GM12891 (cell line): ENCODE data around the gene TUBB3.
"Not testable (repeated sequence)": the region's sequence is repeated elsewhere in the genome, so short reads cannot be mapped to it uniquely, and the experiment has no call there.

Experiments used
- DNase-seq: peaks from one replicate; pipeline ENCODE4 v3.0.0; 2011; ENCODE audit warnings: low spot score; ENCODE audit not compliant: insufficient read length
- FAIRE-seq: peaks from 2 replicates; lab custom pipeline; 2011; peaks lifted over from hg19 to GRCh38; lab: Jason Lieb, UNC
- PAX5 ChIP-seq: IDR thresholded peaks from 2 replicates; pipeline ENCODE4 v1.6.1; 2011; ENCODE audit warnings: low read length, moderate library complexity, mild to moderate bottlenecking; ENCODE audit not compliant: insufficient read depth, severe bottlenecking
- POLR2A ChIP-seq: IDR thresholded peaks from 2 replicates; pipeline ENCODE4 v1.6.1; 2011; ENCODE audit warnings: low read depth, low read length, control low read depth
- POLR2AphosphoS5 ChIP-seq: IDR thresholded peaks from 2 replicates; pipeline ENCODE4 v1.6.1; 2011; ENCODE audit warnings: low read depth, low read length, control low read depth
- POU2F2 ChIP-seq: IDR thresholded peaks from 2 replicates; pipeline ENCODE4 v1.6.1; 2011; ENCODE audit warnings: low read depth, mild to moderate bottlenecking, control low read depth, low read length, moderate library complexity
- SPI1 ChIP-seq: IDR thresholded peaks from 2 replicates; pipeline ENCODE4 v1.6.1; 2011; ENCODE audit warnings: low read depth, low read length, control low read depth
- TAF1 ChIP-seq: IDR thresholded peaks from 2 replicates; pipeline ENCODE4 v1.6.1; 2011; ENCODE audit warnings: low read depth, low read length, control low read depth

Gene TUBB3

GRCh38 chr16:89910717-89911354 lies 12.3 kb upstream of the TUBB3 start:
- FAIRE-seq (no peak), DNase-seq (no peak)
- TF ChIP-seq SPI1 (no peak), POLR2A (no peak), POU2F2 (no peak), TAF1 (no peak), PAX5 (no peak), POLR2AphosphoS5 (no peak)

GRCh38 chr16:89911375-89911774 lies 11.8 kb upstream of the TUBB3 start:
- FAIRE-seq = no peak
- TF ChIP-seq POU2F2 (no peak), POLR2AphosphoS5 (no peak), SPI1 (no peak), TAF1 (no peak), POLR2A (no peak), PAX5 (no peak)
- no peak for DNase-seq

DNA sequence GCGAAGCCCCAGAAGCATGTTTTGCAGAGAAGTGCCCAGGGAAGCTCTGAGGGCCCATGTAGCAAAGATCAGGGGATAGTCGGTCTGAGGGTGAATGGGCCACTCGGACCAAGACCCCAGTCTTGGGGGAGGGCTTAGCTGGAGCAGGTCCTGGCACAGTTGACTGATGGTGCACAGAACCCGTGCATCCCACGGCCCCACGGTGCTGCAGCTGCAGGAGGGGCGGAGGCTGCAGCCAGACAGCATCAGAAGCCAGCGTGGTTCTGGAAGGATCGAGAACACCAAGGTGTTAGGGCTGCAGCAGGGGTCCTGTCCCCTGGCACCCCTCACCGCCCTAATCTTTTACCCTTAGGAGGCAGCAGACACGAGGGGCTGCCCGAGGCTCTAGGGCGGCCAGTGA lies 11.0 kb upstream of the TUBB3 start:
- FAIRE-seq = no peak
- TF ChIP-seq POLR2AphosphoS5 (no peak), POU2F2 (no peak), POLR2A (no peak), TAF1 (no peak), PAX5 (no peak), SPI1 (no peak)
- DNase-seq = no peak

DNA sequence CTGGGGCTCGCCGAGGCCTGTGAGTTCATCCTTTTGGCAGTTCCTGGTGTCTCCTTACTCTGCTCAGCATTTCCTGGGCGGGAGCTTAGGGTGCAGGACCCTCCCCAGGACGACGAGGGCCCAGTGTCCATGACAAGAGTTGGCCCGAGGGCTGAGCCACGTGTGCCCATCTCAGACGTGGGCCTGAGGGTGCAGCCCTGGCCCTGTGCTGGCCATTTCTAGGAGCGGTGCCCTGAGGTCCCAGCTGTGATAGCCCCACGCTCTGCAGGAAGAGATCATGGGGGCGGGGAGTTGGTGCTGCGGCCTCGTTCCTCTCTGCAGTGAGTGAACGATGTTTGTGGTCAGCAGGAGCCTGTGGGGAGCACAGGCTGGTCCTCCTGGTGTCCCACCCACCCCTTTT lies 10.5 kb upstream of the TUBB3 start:
- FAIRE-seq (no peak), DNase-seq (no peak)
- TF ChIP-seq POLR2A (no peak), SPI1 (no peak), PAX5 (no peak), POLR2AphosphoS5 (no peak), TAF1 (no peak), POU2F2 (no peak)

DNA sequence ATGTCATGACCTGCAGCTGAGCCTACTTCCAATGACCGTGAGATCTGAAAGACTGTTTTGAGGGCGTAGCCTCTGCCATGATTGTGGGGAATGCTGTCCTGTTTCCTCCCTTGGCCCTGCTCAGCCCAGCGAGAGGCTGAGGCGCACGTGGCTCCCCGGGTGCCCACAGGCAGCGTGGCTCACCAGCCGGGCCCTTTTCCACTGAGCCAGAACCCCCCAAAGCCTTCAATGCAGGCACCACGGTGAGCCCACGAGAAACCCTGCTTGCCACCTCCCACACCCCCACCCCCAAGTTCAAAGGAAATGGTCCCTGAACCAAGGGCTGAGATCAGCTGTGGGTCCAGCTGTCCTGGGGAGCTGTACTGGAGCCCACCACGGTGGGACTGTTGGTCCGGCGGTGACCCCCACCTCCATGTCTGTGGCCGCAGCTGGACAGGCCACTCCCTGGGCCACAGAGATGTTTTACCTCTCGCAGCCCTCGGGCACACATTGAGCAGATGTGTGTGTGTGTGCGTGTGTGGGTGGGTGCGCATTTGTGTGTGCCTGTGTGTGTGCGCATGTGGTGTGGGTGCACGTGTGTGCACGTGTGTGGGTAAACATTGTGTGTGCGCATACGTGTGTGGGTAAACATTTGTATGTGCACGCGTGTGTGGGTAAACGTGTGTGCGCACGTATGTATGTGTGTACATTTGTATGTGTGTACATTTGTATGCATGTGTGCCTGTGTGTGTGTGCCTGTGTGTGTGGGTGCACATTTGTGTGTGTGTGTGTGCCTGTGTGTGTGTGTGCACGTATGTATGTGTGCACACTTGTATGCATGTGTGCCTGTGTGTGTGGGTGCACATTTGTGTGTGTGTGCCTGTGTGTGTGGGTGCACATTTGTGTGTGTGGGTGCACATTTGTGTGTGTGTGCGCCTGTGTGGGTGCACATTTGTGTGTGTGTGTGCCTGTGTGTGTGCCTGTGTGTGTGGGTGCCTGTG lies 9.4 kb upstream of the TUBB3 start:
- no peak for TF ChIP-seq TAF1
- TF ChIP-seq POLR2A = no peak
- peak; percentile 33; the same call in 1 of the 2 replicates for TF ChIP-seq POLR2AphosphoS5
- no peak for DNase-seq
- FAIRE-seq = peak; percentile 23

DNA sequence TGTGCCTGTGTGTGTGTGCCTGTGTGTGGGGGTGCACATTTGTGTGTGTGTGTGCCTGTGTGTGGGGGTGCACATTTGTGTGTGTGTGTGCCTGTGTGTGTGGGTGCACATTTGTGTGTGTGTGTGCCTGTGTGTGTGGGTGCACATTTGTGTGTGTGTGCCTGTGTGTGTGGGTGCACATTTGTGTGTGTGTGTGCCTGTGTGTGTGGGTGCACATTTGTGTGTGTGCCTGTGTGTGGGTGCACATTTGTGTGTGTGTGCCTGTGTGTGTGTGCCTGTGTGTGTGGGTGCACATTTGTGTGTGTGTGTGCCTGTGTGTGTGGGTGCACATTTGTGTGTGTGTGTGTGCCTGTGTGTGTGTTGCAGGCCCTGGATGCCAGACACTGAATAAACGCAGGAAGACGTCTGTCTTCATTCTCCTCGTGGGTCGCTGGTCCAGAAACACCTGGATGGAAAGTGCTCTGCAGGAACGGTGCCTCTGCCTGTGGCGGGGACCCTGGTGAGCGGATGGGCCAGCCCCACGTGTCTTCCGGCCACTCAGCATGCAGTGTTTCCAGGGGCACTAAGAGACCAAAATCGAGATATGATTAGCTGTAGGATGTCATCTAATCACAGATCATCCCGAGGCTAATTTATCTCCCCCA lies 8.4 kb upstream of the TUBB3 start:
- not testable (repeated sequence) for DNase-seq, FAIRE-seq

- DNase-seq (no peak), FAIRE-seq (no peak)
- TF ChIP-seq TAF1 = no peak
- TF ChIP-seq PAX5 = no peak
- no peak for TF ChIP-seq SPI1
- no peak for TF ChIP-seq POLR2AphosphoS5
- TF ChIP-seq POLR2A = no peak
- no peak for TF ChIP-seq POU2F2
Observed at GRCh38 chr16:89915303-89916232, 7.6 kb upstream of the TUBB3 start.

DNA sequence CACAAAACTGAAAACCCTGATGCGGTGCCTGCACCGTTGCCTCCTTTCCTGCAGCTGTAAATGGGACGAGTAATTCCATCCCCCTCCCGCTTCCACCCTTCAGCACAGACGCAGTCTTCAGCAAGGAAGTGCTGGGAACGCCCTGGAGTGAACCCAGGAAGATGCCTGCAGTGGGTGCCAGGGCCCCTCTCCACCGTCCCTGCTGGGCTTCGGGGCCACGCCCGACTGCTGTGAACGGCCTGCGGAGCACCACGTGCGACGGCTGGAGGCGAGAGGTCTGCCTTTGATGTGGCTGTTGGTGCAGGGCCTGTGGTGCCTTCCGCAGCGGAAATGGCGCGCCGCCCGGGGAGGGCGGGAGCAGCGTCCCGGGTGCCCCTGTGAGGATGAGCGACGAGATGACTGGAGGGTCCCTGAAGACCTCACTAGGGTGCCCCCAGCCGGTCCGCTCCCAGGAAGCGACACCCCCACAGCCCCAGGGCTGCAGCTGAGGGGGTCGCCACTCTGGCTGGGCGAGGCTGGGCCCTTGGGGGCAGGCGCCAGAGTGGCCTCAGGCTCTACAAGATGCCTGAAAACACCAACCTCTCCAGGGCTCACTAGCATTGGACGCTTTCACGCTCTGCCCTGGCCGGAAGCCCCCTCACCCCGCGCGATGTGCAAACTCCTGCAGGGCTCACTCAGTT lies 5.2 kb upstream of the TUBB3 start:
- DNase-seq (peak; percentile 85), FAIRE-seq (peak; percentile 99)
- TF ChIP-seq POU2F2 = no peak
- no peak for TF ChIP-seq POLR2AphosphoS5
- TF ChIP-seq TAF1 = no peak
- TF ChIP-seq SPI1 = 0 out of 2 replicates have a peak, but pooled peaks have one; percentile 3
